ENCODE results near the gene SLC12A8. TPM values are rescaled to one million over a fixed set of nuclear protein-coding genes. Genes with fewer than 3 reads are reported as not detected.
"Not testable (repeated sequence)": the region's sequence is repeated elsewhere in the genome, so short reads cannot be mapped to it uniquely, and the experiment has no call there.

Gene SLC12A8
- polyA plus RNA-seq, 6 donors from 2014 or later: 0.13 to 0.73 TPM; not detected in 4

- peaks cover 0 to 8% of the 10 kb centered on the region in 2 donors for H3K36me3 Mint-ChIP-seq
- no peak for ATAC-seq (ENCODE audit: low read depth in 2 of 2)
- no peak overlapping the region for H3K4me3 Mint-ChIP-seq
- H3K27ac Mint-ChIP-seq: no peak overlapping the region
- H3K9me3 Mint-ChIP-seq: peaks cover 4 to 16% (median 7%) of the 10 kb centered on the region in 7 donors
- no peak for DNase-seq
- H3K4me1 Mint-ChIP-seq: peaks cover 0 to 7% (median 3%) of the 10 kb centered on the region in 3 donors
- peaks cover 3 to 13% (median 10%) of the 10 kb centered on the region in 3 donors for H3K27me3 Mint-ChIP-seq
Measured at GRCh38 chr3:125098611-125099291, 113.8 kb downstream of the SLC12A8 start.

- DNase-seq (no peak), ATAC-seq (ENCODE audit: low read depth in 2 of 2) (no peak)
- Mint-ChIP-seq H3K4me1 (no peaks in the 10 kb centered on the region), H3K27ac (no peak overlapping the region), H3K9me3 (peaks cover 0 to 10% (median 2%) of the 10 kb centered on the region in 7 donors), H3K36me3 (no peaks in the 10 kb centered on the region), H3K4me3 (no peak overlapping the region), H3K27me3 (peaks cover 0 to 4% (median 0%) of the 10 kb centered on the region in 3 donors)
Measured at GRCh38 chr3:125090649-125091048, 121.9 kb downstream of the SLC12A8 start.

DNA sequence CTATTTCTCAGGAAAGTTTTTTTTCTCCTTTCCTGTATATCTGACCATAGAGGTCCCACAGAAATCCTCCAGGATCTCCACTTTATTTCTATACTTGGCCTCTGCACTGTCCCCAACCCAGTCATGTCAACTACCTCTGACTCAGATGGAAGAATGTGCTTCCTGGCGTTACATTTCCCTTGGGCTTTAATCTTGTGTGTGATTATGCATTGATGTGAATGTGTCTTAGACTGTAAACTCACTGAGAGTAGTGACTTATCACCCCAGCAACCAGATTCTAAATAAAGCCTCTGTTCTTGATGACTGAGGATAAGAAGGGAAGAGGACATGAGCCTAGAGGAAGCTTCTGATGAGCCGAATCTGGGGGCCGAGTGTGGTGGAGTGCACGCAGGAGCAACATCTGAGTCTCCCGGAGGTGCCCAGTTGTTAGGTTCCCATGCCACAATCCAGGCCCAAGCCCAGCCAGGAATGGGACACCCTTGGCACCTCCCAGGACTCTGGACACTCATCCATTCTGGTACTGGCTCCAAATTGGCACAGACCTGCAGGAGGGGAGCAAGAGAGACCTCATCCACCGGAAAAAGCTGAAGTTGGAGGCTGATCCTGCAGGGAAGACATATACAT, 124.7 kb downstream of the SLC12A8 start:
- no peaks in the 10 kb centered on the region for H3K4me1 Mint-ChIP-seq
- no peak for ATAC-seq (ENCODE audit: low read depth in 2 of 2)
- H3K9me3 Mint-ChIP-seq: peaks cover 0 to 10% (median 2%) of the 10 kb centered on the region in 7 donors
- H3K27me3 Mint-ChIP-seq: peaks cover 0 to 15% (median 9%) of the 10 kb centered on the region in 3 donors
- no peaks in the 10 kb centered on the region for H3K36me3 Mint-ChIP-seq
- no peak overlapping the region for H3K4me3 Mint-ChIP-seq
- no peak overlapping the region for H3K27ac Mint-ChIP-seq
- DNase-seq: no peak

DNA sequence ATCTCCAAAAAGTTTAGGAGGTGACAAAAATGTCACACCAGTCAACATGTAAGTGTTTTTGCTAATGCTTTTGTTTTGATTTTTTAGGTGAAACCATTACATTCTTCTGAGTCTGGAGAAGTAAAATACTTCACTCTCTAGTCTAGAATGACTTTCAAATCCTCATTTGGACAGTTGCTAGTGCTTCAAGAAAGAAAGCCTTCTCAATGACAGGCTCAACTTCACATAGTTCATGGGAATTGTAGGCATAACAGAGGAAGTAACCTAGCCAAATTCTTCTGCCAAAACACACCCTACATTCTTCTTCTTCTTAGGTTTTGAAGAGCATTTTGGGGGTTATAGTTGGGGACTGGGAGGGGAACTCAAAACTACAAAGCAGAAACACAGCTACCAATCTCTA, 127.4 kb downstream of the SLC12A8 start:
- H3K27me3 Mint-ChIP-seq: peaks cover 0 to 29% (median 9%) of the 10 kb centered on the region in 3 donors
- no peaks in the 10 kb centered on the region for H3K36me3 Mint-ChIP-seq
- no peaks in the 10 kb centered on the region for H3K9me3 Mint-ChIP-seq
- H3K4me3 Mint-ChIP-seq: no peak overlapping the region
- no peak overlapping the region for H3K27ac Mint-ChIP-seq
- ATAC-seq (ENCODE audit: low read depth in 2 of 2): no peak
- no peak for DNase-seq
- no peaks in the 10 kb centered on the region for H3K4me1 Mint-ChIP-seq

- H3K9me3 Mint-ChIP-seq: no peaks in the 10 kb centered on the region
- no peak for ATAC-seq (ENCODE audit: low read depth in 2 of 2)
Measured at GRCh38 chr3:125083776-125084175, 128.8 kb downstream of the SLC12A8 start.

GRCh38 chr3:125082339-125082738, 130.2 kb downstream of the SLC12A8 start:
- H3K4me3 Mint-ChIP-seq; DNase-seq; H3K9me3 Mint-ChIP-seq; ATAC-seq (ENCODE audit: low read depth in 2 of 2); H3K27ac Mint-ChIP-seq; H3K4me1 Mint-ChIP-seq; H3K36me3 Mint-ChIP-seq: not testable (repeated sequence)
- H3K27me3 Mint-ChIP-seq: peaks cover 0 to 35% (median 9%) of the 10 kb centered on the region in 3 donors

More at GRCh38 chr3:125083776-125084175, 128.8 kb downstream of the SLC12A8 start:
- DNase-seq: no peak
- no peaks in the 10 kb centered on the region for H3K36me3 Mint-ChIP-seq
- no peak overlapping the region for H3K4me3 Mint-ChIP-seq
- no peaks in the 10 kb centered on the region for H3K4me1 Mint-ChIP-seq
- H3K27ac Mint-ChIP-seq: peak overlapping the region in 1 of 6 donors; percentile 82
- peaks cover 0 to 35% (median 9%) of the 10 kb centered on the region in 3 donors for H3K27me3 Mint-ChIP-seq

GRCh38 chr3:125080077-125080476, 132.5 kb downstream of the SLC12A8 start:
- no peaks in the 10 kb centered on the region for H3K36me3 Mint-ChIP-seq
- H3K4me3 Mint-ChIP-seq: no peak overlapping the region
- peaks cover 0 to 35% (median 9%) of the 10 kb centered on the region in 3 donors for H3K27me3 Mint-ChIP-seq
- no peak for ATAC-seq (ENCODE audit: low read depth in 2 of 2)
- H3K27ac Mint-ChIP-seq: peak overlapping the region in 2 of 6 donors; percentile 7 to 76
- H3K9me3 Mint-ChIP-seq: no peaks in the 10 kb centered on the region
- peaks cover 0 to 10% (median 9%) of the 10 kb centered on the region in 3 donors for H3K4me1 Mint-ChIP-seq
- DNase-seq: no peak

DNA sequence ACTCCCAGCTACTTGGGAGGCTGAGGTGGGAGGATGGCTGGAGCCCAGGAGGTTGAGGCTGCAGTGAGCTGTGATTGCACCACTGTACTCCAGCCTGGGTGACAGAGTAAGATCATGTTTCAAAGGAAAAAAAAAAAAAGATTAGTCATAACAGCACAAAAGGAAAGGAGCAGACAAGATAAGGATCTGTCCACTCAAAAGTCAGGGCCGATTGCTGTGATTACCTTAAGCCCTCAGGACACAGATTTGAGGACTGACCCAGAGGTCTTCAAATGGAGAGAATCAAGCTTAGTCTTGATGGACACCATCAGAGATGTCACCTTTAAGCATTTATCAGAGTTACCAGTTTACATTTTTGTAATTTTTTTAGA, 132.9 kb downstream of the SLC12A8 start:
- Mint-ChIP-seq H3K4me3 (no peak overlapping the region), H3K27me3 (peaks cover 0 to 35% (median 9%) of the 10 kb centered on the region in 3 donors), H3K4me1 (peaks cover 0 to 10% (median 9%) of the 10 kb centered on the region in 3 donors), H3K36me3 (no peaks in the 10 kb centered on the region), H3K27ac (no peak overlapping the region), H3K9me3 (no peaks in the 10 kb centered on the region)
- DNase-seq (no peak), ATAC-seq (ENCODE audit: low read depth in 2 of 2) (no peak)

GRCh38 chr3:125078951-125079674, 133.4 kb downstream of the SLC12A8 start:
- Mint-ChIP-seq H3K4me1 (peaks cover 0 to 10% (median 9%) of the 10 kb centered on the region in 3 donors), H3K4me3 (no peak overlapping the region), H3K9me3 (no peaks in the 10 kb centered on the region), H3K36me3 (no peaks in the 10 kb centered on the region), H3K27ac (peak overlapping the region in 2 of 6 donors; percentile 23 to 69), H3K27me3 (peaks cover 0 to 31% (median 9%) of the 10 kb centered on the region in 3 donors)
- ATAC-seq (ENCODE audit: low read depth in 2 of 2): no peak
- DNase-seq: no peak

DNA sequence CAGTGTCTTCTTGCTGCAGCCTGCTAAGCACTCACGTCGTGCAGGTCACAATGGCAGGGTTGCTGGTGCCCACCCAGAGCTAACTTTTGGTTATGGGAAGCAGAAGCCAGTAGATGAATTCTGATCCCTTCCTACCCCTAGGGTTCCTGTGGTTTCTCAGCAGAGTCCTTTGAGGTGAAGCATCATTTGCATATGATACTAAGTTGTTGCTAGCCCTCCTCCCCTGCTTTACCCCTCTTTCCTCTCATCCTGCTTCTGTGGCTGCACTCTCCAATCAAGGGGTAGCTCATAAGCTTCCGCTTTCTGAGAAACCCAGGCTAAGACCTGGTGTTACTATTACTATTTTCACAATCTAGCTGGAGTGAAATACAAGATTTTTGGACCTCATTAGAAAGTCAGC, 134.7 kb downstream of the SLC12A8 start:
- H3K9me3 Mint-ChIP-seq: no peaks in the 10 kb centered on the region
- peaks cover 0 to 10% (median 9%) of the 10 kb centered on the region in 3 donors for H3K4me1 Mint-ChIP-seq
- no peak overlapping the region for H3K27ac Mint-ChIP-seq
- ATAC-seq (ENCODE audit: low read depth in 2 of 2) (peak in 1 of 2 donors; percentile 35), DNase-seq (no peak)
- peaks cover 0 to 20% (median 3%) of the 10 kb centered on the region in 3 donors for H3K27me3 Mint-ChIP-seq
- peak overlapping the region in 1 of 8 donors; percentile 49 for H3K4me3 Mint-ChIP-seq
- H3K36me3 Mint-ChIP-seq: no peaks in the 10 kb centered on the region

DNA sequence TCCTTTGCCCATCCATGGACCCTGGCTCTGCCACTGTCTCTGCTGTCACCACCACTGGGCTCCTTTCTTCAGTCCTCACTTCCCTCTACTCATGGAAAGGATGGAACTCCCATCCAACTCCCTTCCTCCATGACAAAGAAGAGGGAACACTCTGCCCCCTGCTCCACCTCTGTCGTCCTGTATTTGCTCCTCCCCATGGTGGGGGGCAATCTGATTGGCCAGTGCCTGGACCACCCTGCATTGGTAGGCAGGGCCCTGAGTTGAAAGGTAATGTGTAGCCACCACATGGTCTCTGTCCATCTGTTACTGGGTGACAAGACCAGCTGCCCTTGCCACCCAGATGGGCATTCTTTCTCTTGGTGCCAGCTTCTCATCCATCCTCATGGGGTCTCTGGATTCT, 136.1 kb downstream of the SLC12A8 start:
- no peak overlapping the region for H3K4me3 Mint-ChIP-seq
- H3K4me1 Mint-ChIP-seq: peaks cover 0 to 10% (median 9%) of the 10 kb centered on the region in 3 donors
- no peak for DNase-seq
- H3K27me3 Mint-ChIP-seq: peaks cover 0 to 15% (median 0%) of the 10 kb centered on the region in 3 donors
- ATAC-seq (ENCODE audit: low read depth in 2 of 2): no peak
- H3K27ac Mint-ChIP-seq: peak overlapping the region in 1 of 6 donors; percentile 15
- no peaks in the 10 kb centered on the region for H3K36me3 Mint-ChIP-seq
- no peaks in the 10 kb centered on the region for H3K9me3 Mint-ChIP-seq

- Mint-ChIP-seq H3K4me3 (peak overlapping the region in 1 of 8 donors; percentile 59), H3K36me3 (no peaks in the 10 kb centered on the region), H3K27ac (no peak overlapping the region), H3K4me1 (peaks cover 0 to 10% (median 9%) of the 10 kb centered on the region in 3 donors), H3K9me3 (no peaks in the 10 kb centered on the region), H3K27me3 (peaks cover 0 to 12% (median 0%) of the 10 kb centered on the region in 3 donors)
- ATAC-seq (ENCODE audit: low read depth in 2 of 2) (no peak), DNase-seq (no peak)
Measured at GRCh38 chr3:125075738-125076137, 136.8 kb downstream of the SLC12A8 start.

DNA sequence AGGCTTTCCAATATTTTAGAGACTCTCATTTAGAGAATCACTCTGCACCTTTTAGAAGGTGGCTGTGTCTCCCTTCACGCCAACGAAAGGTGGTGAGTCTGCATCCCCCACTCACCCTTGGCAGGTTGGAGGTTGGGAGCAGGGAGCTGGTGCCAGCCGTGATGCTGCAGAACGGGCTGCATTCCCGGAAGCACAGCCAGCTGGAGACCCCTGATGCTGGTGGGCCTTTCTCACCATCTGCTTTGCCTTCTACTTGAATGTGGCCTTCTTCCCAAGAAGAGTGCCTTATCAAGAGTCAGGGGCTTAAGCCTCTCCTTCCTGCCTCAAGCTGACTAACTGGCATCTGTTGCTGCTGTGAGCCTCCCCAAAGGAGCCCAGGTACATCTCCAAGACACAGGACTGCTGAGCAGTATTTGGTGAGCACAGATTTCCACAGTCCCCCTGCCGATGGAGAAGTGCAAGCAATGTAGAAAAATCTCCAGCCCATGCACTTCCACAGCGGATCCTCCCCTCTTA, 139.1 kb downstream of the SLC12A8 start:
- no peak for ATAC-seq (ENCODE audit: low read depth in 2 of 2)
- H3K4me1 Mint-ChIP-seq: peaks cover 13 to 26% (median 18%) of the 10 kb centered on the region in 3 donors
- H3K27ac Mint-ChIP-seq: no peak overlapping the region
- H3K27me3 Mint-ChIP-seq: no peaks in the 10 kb centered on the region
- H3K9me3 Mint-ChIP-seq: no peaks in the 10 kb centered on the region
- no peak for DNase-seq
- H3K36me3 Mint-ChIP-seq: no peaks in the 10 kb centered on the region
- H3K4me3 Mint-ChIP-seq: peak overlapping the region in 1 of 8 donors; percentile 22
